GM21786 (cell line): ENCODE results near the gene CFAP299.
A peak's percentile ranks its signal among the peaks of the same experiment; 100 is the strongest.

Experiments
- ATAC-seq: cut with Tn5 transposase; IDR thresholded peaks from one replicate; pipeline ENCODE4 v1.9.1; 2021; ENCODE audit not compliant: unreplicated experiment

Gene CFAP299

GRCh38 chr4:80495865-80496264 is 160.3 kb downstream of the CFAP299 start:
- ATAC-seq = no peak

- no peak for ATAC-seq
Observed at GRCh38 chr4:80498725-80499124, 163.2 kb downstream of the CFAP299 start.

GRCh38 chr4:80500613-80501012 is 165.1 kb downstream of the CFAP299 start:
- ATAC-seq = no peak

DNA sequence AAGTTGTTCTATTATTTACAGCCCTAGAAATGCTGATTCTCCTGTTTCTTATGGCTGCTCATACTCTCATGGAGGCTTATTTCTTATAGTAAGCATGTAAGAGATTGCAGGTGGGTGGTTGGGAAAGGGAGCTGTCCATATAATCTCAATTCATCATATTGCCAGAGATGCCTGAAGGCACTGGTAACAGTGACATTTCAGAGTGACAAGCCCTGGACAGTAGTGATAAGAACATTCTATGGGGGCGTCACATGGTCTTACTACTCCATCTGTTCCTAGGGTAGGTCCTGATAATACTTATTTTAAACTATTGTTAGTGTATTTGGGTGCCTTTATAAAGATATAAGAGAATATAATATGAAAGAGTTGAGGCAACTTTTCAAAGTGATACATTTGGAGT is 171.5 kb downstream of the CFAP299 start:
- no peak for ATAC-seq

GRCh38 chr4:80507507-80507906 is 172.0 kb downstream of the CFAP299 start:
- peak; percentile 83 for ATAC-seq

- no peak for ATAC-seq
Observed at GRCh38 chr4:80515496-80515895, 180.0 kb downstream of the CFAP299 start.

DNA sequence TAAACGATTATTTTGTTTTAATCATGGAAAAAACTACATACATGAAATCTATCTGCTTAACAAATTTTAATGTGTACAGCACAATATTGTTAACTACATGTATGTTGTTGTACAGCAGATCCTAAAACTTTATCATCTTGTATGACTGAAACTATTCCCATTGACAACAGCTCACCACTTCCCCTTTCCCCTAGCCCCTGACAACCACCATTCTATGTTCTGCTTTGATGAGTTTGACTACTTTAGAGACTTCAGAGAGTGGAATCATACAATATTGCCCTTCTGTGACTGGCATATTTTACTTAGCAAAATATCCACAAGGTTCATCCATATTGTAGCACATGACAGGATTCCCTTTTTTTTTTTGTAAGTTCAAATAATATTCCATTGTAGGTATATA is 185.9 kb downstream of the CFAP299 start:
- ATAC-seq = no peak

DNA sequence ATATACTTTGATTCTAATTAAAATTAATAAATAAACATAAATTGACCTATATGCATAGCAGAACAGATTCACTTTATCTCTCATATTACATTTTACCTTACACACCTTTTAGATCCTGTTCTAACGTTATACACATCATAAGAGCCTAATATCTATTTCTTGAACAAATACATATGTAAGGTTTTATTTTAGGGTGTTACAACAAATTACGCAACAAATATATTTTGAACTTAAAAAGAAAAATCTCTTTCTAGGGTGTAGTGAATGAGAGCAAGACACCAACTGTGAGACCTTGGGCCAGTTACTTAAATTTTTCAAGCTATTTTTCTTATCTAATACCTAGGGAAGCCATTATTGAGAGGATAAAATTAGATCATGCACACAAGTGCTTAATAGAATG is 191.2 kb downstream of the CFAP299 start:
- no peak for ATAC-seq

- no peak for ATAC-seq
Observed at GRCh38 chr4:80529026-80529425, 193.5 kb downstream of the CFAP299 start.

DNA sequence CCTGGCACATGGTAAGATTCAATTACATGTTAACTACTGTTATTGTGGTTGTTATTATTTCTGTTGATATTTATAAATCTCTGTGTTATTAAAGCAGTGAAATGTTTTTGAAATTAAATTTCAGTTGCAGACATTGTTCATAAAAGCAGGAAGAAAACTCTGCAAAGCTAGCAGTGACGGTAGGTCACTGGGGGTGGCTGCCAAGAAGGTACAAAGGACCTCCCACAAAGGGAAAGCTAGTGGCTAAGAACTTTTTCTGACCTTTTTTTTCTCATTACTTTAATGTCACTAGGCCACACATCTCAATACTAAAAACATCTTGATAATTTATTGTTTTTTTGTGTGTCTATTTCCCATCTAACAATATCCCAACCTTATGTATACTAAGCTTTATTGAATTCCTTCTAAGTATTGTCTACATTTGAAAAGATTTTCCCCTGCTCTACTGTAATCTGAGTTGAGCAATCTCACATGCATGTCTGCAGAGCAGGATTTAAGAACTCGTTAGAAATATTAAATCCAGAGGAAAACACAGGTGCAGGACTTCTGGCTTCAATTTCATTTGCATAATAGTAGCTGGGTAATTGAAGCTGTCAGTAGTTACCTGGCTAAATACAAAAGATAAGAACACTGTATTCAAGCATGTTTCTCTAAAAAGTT is 197.3 kb downstream of the CFAP299 start:
- no peak for ATAC-seq

DNA sequence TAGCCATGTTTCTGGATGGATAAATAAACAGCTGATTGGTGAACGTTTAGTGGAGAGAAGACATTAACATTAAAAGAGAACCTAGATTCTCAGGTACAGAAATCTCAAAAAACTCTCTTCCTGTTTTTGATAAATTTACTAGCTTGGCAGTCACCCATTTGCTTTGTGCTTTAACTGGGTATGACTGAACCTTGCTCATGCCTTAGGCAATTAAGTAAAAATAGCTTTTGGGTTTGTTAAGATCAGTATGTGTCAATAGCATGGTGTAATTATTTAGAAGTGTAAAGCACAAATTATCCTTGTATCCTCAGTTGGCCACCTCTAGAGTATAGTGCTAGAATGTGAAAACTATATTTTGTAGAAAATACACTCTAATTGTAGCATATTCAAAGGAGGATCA is 200.0 kb downstream of the CFAP299 start:
- ATAC-seq = no peak

DNA sequence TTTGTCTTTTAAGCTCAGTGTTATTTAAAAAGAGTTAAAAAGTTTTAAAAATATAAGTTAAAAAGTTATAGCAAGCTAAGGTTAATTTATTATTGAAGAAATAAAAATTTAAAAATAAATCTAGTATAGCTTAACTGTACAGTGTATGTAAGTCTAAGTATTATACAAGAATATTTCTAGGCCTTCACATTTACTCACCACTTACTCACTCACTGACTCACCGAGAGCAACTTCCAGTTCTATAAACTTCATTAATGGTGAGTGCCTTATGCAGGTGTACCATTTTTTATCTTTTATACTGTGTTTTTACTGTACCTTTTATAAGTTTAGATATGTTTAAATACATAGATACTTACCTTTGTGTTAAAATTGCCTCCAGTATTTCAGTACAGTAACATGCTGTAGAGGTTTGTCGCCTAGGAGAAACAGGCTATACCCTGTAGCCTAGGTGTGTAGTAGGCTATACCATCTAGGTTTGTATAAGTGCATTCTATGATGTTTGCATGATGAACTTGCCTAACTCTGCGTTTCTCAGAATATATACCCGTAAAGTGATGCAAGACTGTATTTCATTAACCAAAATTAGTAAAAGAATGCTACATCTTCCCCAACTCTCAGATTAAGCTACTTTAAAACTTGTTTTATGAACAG is 202.9 kb downstream of the CFAP299 start:
- ATAC-seq = no peak

DNA sequence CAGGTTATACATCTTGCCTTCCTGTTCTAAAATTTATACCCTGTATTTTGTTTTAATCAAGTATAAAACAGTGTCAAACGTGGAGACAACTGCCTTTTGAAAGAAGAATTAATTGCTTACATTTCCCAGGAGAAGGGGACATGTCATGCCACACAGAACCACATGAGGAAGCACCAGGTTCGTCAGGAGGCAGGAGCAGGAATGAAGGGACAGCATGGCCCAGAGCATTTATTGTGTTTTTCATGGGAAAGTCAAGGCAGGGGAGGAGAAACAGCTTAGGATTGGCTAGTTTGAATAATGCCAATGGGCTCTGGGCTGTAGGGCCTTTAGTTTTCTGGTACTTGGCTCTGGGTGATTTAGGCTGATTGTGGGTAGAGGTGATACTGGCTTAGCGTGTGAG is 203.7 kb downstream of the CFAP299 start:
- no peak for ATAC-seq

DNA sequence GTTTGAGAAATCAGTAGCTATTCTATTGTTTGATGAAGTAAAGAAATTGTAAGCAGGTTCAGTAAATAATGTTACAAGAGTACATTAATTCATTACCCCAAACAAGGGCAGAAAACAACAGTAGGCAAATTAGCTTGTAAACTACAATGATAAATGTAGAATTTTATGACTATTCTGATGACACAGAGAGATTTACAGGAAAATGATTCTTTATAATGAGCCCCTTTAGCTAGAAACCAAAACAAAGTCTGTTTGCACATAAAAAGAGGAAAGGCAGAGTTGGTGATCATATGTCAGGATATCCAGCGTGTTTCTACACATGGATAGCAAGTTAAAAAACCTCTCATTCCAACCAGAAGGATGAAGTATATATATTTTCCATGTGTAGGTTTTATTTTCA is 204.8 kb downstream of the CFAP299 start:
- ATAC-seq = no peak

GRCh38 chr4:80540785-80541469 is 205.4 kb downstream of the CFAP299 start:
- peak; percentile 84 for ATAC-seq

DNA sequence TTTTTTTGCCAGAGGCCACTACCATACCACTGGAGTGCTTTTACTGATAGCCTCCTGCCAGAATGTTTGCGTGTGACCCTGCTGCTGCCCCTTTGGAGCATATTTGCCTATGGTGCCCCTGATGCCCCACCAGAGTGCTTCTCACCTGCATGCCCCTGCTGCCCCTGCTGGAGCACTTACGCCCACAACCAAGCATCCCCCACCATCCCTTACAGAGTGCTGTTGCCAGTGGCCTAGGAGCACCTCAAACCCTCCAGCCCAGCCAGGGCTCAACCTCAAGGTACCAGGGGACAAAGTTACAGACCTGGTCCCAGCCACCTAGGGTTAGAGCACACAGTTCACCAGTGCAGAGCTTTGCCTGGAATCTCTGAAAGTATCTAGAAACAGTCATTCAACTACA is 207.2 kb downstream of the CFAP299 start:
- ATAC-seq = no peak

DNA sequence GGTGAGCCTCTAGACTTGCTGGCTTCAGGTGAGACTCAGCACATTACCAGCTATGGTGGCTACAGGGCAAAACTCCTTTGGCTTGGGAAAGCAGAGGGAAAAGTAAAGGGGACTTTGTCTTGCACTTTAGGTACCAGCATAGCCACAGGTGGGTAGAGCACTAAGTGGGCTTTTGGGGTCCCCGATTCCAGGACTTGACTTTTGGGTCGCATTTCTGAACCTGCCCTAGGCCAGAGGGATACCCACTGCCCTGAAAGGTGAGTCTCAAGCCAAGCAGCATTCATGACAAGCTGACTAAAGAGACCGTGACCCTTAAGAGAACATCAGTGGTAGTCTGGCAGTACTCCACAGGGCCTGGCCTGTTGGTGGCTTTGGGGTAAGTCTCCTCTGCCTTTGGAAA is 224.8 kb downstream of the CFAP299 start:
- ATAC-seq = no peak

- no peak for ATAC-seq
Observed at GRCh38 chr4:80566203-80566872, 230.8 kb downstream of the CFAP299 start.

GRCh38 chr4:80568891-80569290 is 233.4 kb downstream of the CFAP299 start:
- ATAC-seq = no peak

DNA sequence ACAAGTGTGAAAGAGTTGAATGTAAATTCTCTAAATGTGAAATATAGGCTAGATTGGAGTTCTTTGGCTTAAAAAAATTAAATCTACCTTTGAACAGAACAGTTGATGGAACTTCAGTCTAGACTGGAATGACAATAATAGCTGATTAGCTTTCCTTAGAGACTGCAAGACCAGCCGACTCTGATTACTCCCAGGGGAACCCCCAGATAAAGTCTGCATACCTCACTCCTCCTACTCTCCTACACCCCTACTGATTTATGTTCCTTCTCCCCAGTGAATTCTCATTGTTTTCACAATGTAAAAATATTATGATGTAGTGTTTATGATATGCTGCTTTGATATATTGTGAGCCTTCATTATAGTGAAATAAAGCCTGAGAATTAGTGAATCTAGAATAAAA is 241.3 kb downstream of the CFAP299 start:
- ATAC-seq = no peak

- no peak for ATAC-seq
Observed at GRCh38 chr4:80578001-80578400, 242.5 kb downstream of the CFAP299 start.

DNA sequence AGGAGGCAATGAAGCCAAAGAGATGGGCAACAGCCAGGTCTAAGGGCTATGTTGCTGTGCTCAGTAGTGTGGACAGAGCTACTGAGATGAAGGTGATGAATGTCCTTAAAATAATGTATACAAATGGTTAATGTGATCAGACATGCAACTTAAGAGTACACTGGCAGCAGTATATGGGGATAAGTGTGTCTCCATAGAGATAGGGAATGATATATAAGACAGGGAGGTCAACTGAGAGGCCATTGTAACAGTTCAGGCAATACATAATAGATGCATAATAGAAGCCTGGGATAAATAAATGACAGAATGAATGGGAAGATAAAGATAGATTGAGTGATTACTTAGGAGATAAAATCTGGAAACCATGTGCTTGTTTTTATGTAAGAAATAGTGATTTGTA is 250.0 kb downstream of the CFAP299 start:
- ATAC-seq = no peak
